Gastroesophageal sphincter (tissue), 4 donors: Measurements from ENCODE around the gene KLHDC8A. TPM values are rescaled to one million over a fixed set of nuclear protein-coding genes. Genes with fewer than 3 reads are reported as not detected.

Source experiments
- ATAC-seq: fragments of 150-250 bp; one replicate; pipeline ENCODE4 v1.9.1; 2016; ENCODE audit warnings: mild to moderate bottlenecking, moderate library complexity
- H3K27ac ChIP-seq, 4 donors: fragments of 200-600 bp; sonication (generic) in 3 of 4; 1 replicate in 3 of 4; 2 replicates in 1 of 4; pipeline ENCODE4 v1.5.1; 2016 to 2019
- H3K27me3 ChIP-seq: fragments of 200-600 bp; sonication (generic); one replicate; pipeline ENCODE4 v1.5.1; 2019
- H3K36me3 ChIP-seq, 2 donors: fragments of 200-600 bp; sonication (generic); one replicate each; pipeline ENCODE4 v1.5.1; 2019; ENCODE audit warnings: control low read depth in 1 of 2
- H3K4me1 ChIP-seq, 3 donors: fragments of 200-600 bp; sonication (generic); 1 replicate in 2 of 3; 2 replicates in 1 of 3; pipeline ENCODE4 v1.5.1; 2016 to 2019; ENCODE audit warnings: control low read depth in 2 of 3
- H3K4me3 ChIP-seq, 2 donors: fragments of 200-600 bp; sonication (generic); one replicate each; pipeline ENCODE4 v1.5.1; 2019; ENCODE audit warnings: mild to moderate bottlenecking in 1 of 2, moderate library complexity in 1 of 2
- H3K9me3 ChIP-seq, 3 donors: fragments of 200-600 bp; sonication (generic); one replicate each; pipeline ENCODE4 v1.5.1; 2017 to 2019; ENCODE audit warnings: control low read depth in 2 of 3
- CTCF ChIP-seq, 4 experiments: fragments of 200-600 bp in 2 of 4; fragments of 450-650 bp in 2 of 4; sonication (generic) in 1 of 4; IDR thresholded peaks; one replicate each; pipeline ENCODE4 v1.5.1; 2017 to 2019; ENCODE audit warnings: antibody characterized with exemption in 4 of 4, mild to moderate bottlenecking in 2 of 4, moderate library complexity in 2 of 4
- EP300 ChIP-seq: sonication (generic); formaldehyde crosslinking; IDR thresholded peaks from one replicate; pipeline ENCODE4 v1.6.1; 2017; ENCODE audit warnings: antibody characterized with exemption, mild to moderate bottlenecking
- POLR2A ChIP-seq, 2 donors: fragments of 450-650 bp; IDR thresholded peaks; one replicate each; pipeline ENCODE4 v1.6.1; 2017; ENCODE audit warnings: antibody characterized with exemption in 2 of 2, mild to moderate bottlenecking in 2 of 2, moderate library complexity in 1 of 2
- POLR2AphosphoS5 ChIP-seq: sonication (generic); formaldehyde crosslinking; IDR thresholded peaks from one replicate; pipeline ENCODE4 v1.6.1; 2017; ENCODE audit warnings: antibody characterized with exemption
- WGBS, 2 donors: methylation state at CpG; one replicate each; pipeline ENCODE4 v1.1.5; 2018; ENCODE audit warnings: low coverage in 1 of 2; 5-methylcytosine and 5-hydroxymethylcytosine counted together
- total RNA-seq, 4 donors: library from RNA; depleted of rRNA; stranded (reverse); fragments of >200 nt; gene quantifications; one replicate each; pipeline ENCODE4 v1.1.0, GENCODE V29; 2016

KLHDC8A gene
- total RNA-seq, 4 donors from 2014 or later = 0.16 to 0.40 (median 0.31) TPM; not detected in 1

- no peak for TF ChIP-seq POLR2A (IDR thresholded peaks at IDR 0.05)
- TF ChIP-seq POLR2AphosphoS5 = no peak
- TF ChIP-seq CTCF (IDR thresholded peaks at IDR 0.05) = no peak
- TF ChIP-seq EP300 = no peak
- Histone ChIP-seq H3K4me3 (no peak overlapping the region), H3K36me3 (peaks cover 0 to 24% of the 10 kb centered on the region in 2 donors), H3K9me3 (no peaks in the 10 kb centered on the region), H3K27ac (no peak overlapping the region), H3K27me3 (no peaks in the 10 kb centered on the region), H3K4me1 (peaks cover 0 to 13% (median 0%) of the 10 kb centered on the region in 3 donors)
- WGBS, 2 donors = 20 to 80% methylated on average over 1 of the region's 1 CpG
- ATAC-seq = no peak
Measured at GRCh38 chr1:205309741-205310140, 47.0 kb downstream of the KLHDC8A start.

- Histone ChIP-seq H3K36me3 (peaks cover 0 to 42% of the 10 kb centered on the region in 2 donors), H3K4me1 (no peaks in the 10 kb centered on the region), H3K27ac (no peak overlapping the region), H3K9me3 (no peaks in the 10 kb centered on the region), H3K27me3 (no peaks in the 10 kb centered on the region), H3K4me3 (no peak overlapping the region)
- TF ChIP-seq POLR2A (IDR thresholded peaks at IDR 0.05) (no peak), EP300 (no peak), POLR2AphosphoS5 (no peak), CTCF (IDR thresholded peaks at IDR 0.05) (no peak)
- WGBS, 2 donors = 94 to 97% methylated on average over 3 to 5 of the region's 7 CpGs
- no peak for ATAC-seq
Measured at GRCh38 chr1:205306929-205307566, 49.7 kb downstream of the KLHDC8A start.

GRCh38 chr1:205304695-205305070 is 52.0 kb downstream of the KLHDC8A start:
- 100% methylated on average over 1 of the region's 1 CpG; no CpG with 5 or more reads in 1 of the 2 donors for WGBS, 2 donors
- ATAC-seq = no peak
- TF ChIP-seq CTCF (IDR thresholded peaks at IDR 0.05) (no peak), EP300 (no peak), POLR2AphosphoS5 (no peak), POLR2A (IDR thresholded peaks at IDR 0.05) (no peak)

GRCh38 chr1:205304046-205304694 is 52.6 kb downstream of the KLHDC8A start:
- no peak overlapping the region for H3K4me3 ChIP-seq
- no CpG with 5 or more reads among the region's 19 CpGs for WGBS, 2 donors
- H3K27ac ChIP-seq = no peak overlapping the region
- peaks cover 0 to 11% (median 3%) of the 10 kb centered on the region in 3 donors for H3K4me1 ChIP-seq
- H3K9me3 ChIP-seq = no peaks in the 10 kb centered on the region
- H3K36me3 ChIP-seq = peaks cover 0 to 38% of the 10 kb centered on the region in 2 donors
- TF ChIP-seq POLR2A (IDR thresholded peaks at IDR 0.05) = no peak
- no peak for TF ChIP-seq EP300
- no peak for TF ChIP-seq CTCF (IDR thresholded peaks at IDR 0.05)
- no peak for TF ChIP-seq POLR2AphosphoS5
- ATAC-seq = no peak
- H3K27me3 ChIP-seq = no peaks in the 10 kb centered on the region

More at GRCh38 chr1:205304695-205305070, 52.0 kb downstream of the KLHDC8A start:
- peaks cover 0 to 38% of the 10 kb centered on the region in 2 donors for H3K36me3 ChIP-seq
- H3K4me3 ChIP-seq = no peak overlapping the region
- H3K9me3 ChIP-seq = no peaks in the 10 kb centered on the region
- peaks cover 0 to 11% (median 3%) of the 10 kb centered on the region in 3 donors for H3K4me1 ChIP-seq
- no peaks in the 10 kb centered on the region for H3K27me3 ChIP-seq
- H3K27ac ChIP-seq = no peak overlapping the region
